Calu3 (cell line): ENCODE measurements around the gene EPN3. TPM values are rescaled to one million over a fixed set of nuclear protein-coding genes. Genes with fewer than 3 reads are reported as not detected.

Experiments
- BruUV-seq: library from RNA; stranded (reverse); fragments of 400-500 nt; replicated peaks from 2 replicates; lab custom pipeline; 2021; lab: Mats Ljungman, UMichigan
- CTCF ChIA-PET: fragments of 300-600 bp; sonication (Branson Sonifier 250); formaldehyde crosslinking; loops from one replicate; lab custom pipeline; 2022; ENCODE audit warnings: antibody characterized with exemption; lab: Charles Lee
- DNase-seq: peaks from one replicate; pipeline ENCODE4 v3.0.0; 2022
- H3K27ac Mint-ChIP-seq: one replicate; pipeline ENCODE4 v1.8.0; 2022; ENCODE audit warnings: mixed read lengths; ENCODE audit not compliant: unreplicated experiment
- H3K27me3 Mint-ChIP-seq: one replicate; pipeline ENCODE4 v1.8.0; 2022; ENCODE audit warnings: mixed read lengths; ENCODE audit not compliant: unreplicated experiment
- H3K36me3 Mint-ChIP-seq: one replicate; pipeline ENCODE4 v1.8.0; 2022; ENCODE audit warnings: mild to moderate bottlenecking, moderate library complexity, mixed read lengths; ENCODE audit not compliant: insufficient read depth, unreplicated experiment
- H3K4me1 Mint-ChIP-seq: one replicate; pipeline ENCODE4 v1.8.0; 2022; ENCODE audit warnings: mild to moderate bottlenecking, low read depth, mixed read lengths; ENCODE audit not compliant: unreplicated experiment
- H3K4me3 Mint-ChIP-seq: one replicate; pipeline ENCODE4 v1.8.0; 2022; ENCODE audit warnings: mild to moderate bottlenecking, low read depth, moderate library complexity, mixed read lengths; ENCODE audit not compliant: unreplicated experiment
- H3K9me3 Mint-ChIP-seq: one replicate; pipeline ENCODE4 v1.8.0; 2022; ENCODE audit warnings: low read depth, mixed read lengths; ENCODE audit not compliant: unreplicated experiment
- intact Hi-C: fragments of 100-400 bp; cut with micrococcal nuclease; formaldehyde crosslinking; loops from one replicate; pipeline ENCODE4 v1.10.0; 2022; ENCODE audit not compliant: unreplicated experiment
- total RNA-seq: library from RNA; stranded (reverse); gene quantifications from 2 replicates; pipeline ENCODE4 v1.2.3, GENCODE V29; 2022
- TF ChIP-seq, protein P1 (sequence below): fragments of 200-600 bp; IDR thresholded peaks from one replicate; pipeline ENCODE4 v1.8.0; 2022; ENCODE audit warnings: antibody characterized with exemption; ENCODE audit not compliant: unreplicated experiment

Gene EPN3
- total RNA-seq, 1 experiment from 2014 or later, result 41.9 TPM

DNA sequence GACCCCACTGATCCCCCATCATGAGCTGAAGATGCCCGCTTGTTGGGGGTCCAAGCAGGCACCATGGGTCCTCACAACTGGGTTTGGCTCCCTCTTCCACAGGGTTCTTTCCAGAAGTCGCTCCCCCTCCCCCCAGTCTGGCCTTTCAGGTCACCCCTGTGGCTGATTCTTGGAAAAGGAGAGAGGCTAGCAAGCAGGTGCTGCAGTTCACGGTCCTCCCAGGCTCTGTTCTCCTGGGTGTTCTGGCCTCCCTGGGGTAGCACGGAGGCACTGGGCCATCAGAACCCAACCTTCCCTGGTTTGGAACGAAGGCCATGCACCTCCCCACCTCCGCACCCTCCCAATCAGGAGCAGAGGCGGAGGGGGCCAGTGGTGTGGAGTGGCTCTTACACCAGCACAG is 46.9 kb downstream of the EPN3 start:
- Mint-ChIP-seq H3K27me3 (peaks cover 86% of the 10 kb centered on the region), H3K27ac (no peak overlapping the region), H3K4me1 (no peaks in the 10 kb centered on the region), H3K4me3 (no peak overlapping the region), H3K36me3 (no peaks in the 10 kb centered on the region), H3K9me3 (no peaks in the 10 kb centered on the region)
- CTCF ChIA-PET, result no interaction called here
- intact Hi-C loops, result no loop called here
- TF ChIP-seq, protein P1, sequence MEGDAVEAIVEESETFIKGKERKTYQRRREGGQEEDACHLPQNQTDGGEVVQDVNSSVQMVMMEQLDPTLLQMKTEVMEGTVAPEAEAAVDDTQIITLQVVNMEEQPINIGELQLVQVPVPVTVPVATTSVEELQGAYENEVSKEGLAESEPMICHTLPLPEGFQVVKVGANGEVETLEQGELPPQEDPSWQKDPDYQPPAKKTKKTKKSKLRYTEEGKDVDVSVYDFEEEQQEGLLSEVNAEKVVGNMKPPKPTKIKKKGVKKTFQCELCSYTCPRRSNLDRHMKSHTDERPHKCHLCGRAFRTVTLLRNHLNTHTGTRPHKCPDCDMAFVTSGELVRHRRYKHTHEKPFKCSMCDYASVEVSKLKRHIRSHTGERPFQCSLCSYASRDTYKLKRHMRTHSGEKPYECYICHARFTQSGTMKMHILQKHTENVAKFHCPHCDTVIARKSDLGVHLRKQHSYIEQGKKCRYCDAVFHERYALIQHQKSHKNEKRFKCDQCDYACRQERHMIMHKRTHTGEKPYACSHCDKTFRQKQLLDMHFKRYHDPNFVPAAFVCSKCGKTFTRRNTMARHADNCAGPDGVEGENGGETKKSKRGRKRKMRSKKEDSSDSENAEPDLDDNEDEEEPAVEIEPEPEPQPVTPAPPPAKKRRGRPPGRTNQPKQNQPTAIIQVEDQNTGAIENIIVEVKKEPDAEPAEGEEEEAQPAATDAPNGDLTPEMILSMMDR, result no peak
- no peak for DNase-seq
- no TSS peak for BruUV-seq

DNA sequence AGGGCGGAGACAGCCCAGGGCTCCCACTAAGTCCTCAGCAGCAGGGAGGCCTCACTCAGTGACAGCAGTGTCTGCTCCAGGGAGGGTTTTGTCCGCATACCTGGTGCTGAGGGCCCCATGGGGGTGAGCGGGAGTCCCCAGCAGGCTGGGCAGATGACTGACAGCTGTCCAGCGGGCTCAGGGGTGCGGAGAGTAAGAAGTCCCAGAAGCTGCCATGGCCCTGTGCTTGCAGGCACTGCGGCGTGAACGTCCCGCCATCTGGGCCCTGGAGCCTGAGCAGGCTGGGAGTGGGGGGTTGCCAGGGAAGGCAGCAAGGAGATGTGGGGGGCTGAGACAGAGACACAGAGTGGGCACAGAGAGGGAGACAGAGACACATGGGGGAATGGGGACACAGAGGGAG is 48.1 kb downstream of the EPN3 start:
- BruUV-seq, result no TSS peak
- Mint-ChIP-seq H3K4me1 (no peaks in the 10 kb centered on the region), H3K27me3 (peaks cover 91% of the 10 kb centered on the region), H3K9me3 (no peaks in the 10 kb centered on the region), H3K27ac (no peak overlapping the region), H3K4me3 (no peak overlapping the region), H3K36me3 (no peaks in the 10 kb centered on the region)
- CTCF ChIA-PET, result interaction anchor here (0.6 kb wide), 1 partner anchor 107 kb away, joined by 3 read pairs; no protein-coding TSS in a partner anchor
- TF ChIP-seq, protein P1, result no peak
- DNase-seq, result no peak
- intact Hi-C loops, result no loop called here

DNA sequence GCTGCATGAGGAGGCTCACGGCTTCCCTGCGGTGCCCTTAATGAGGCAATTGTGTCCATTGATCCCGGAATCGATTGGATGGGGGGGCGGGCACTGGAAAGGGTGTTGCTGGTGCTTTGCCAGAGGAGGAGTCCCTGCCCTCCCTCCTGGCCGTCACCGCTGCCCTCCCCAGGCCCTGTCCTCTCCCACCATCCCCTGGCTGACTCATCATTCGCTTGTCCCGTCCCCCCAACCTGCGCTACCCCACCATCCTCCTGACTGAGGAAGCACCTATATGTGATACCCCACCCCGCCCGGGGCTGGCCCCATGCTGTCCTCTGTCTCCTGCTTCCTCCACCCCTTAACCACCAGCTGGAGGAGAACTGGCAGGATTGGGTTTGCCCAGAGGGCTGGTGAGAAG is 48.8 kb downstream of the EPN3 start:
- no peaks in the 10 kb centered on the region for H3K4me1 Mint-ChIP-seq
- H3K4me3 Mint-ChIP-seq, result no peak overlapping the region
- CTCF ChIA-PET, result interaction anchor here (0.6 kb wide), 1 partner anchor 108 kb away, joined by 3 read pairs; no protein-coding TSS in a partner anchor
- BruUV-seq, result no TSS peak
- TF ChIP-seq, protein P1, result no peak
- intact Hi-C loops, result no loop called here
- peaks cover 2% of the 10 kb centered on the region for H3K36me3 Mint-ChIP-seq
- no peaks in the 10 kb centered on the region for H3K9me3 Mint-ChIP-seq
- no peak for DNase-seq
- H3K27ac Mint-ChIP-seq, result no peak overlapping the region
- H3K27me3 Mint-ChIP-seq, result peaks cover 95% of the 10 kb centered on the region

DNA sequence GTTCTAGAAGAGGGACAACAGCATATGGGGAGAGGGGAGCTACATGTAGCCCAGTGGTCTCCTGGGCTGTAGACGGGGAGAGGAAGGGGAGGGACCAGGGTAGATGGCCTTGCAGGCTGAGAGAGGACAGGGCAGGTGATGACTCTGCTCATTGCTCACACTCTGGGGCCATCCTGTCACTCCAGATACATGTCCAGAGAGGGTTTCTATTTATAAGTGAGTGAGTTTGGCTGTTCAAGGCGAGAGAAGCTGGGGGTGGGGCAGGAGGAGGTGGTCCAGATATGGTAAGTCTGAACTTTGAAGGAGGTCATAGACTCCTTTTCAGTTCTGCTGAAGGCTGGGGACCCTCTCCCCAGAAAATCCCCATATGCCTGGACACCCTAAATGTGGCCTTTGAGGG is 50.2 kb downstream of the EPN3 start:
- CTCF ChIA-PET, result interaction anchor here (0.6 to 2.0 kb wide), 3 partner anchors 15 to 114 kb away, joined by 3 to 5 read pairs (median 3); no protein-coding TSS in a partner anchor
- BruUV-seq, result no TSS peak
- H3K4me1 Mint-ChIP-seq, result no peaks in the 10 kb centered on the region

More for the DNA sequence above, 50.2 kb downstream of the EPN3 start:
- Mint-ChIP-seq H3K36me3 (peaks cover 4% of the 10 kb centered on the region), H3K27ac (no peak overlapping the region), H3K27me3 (peaks cover 95% of the 10 kb centered on the region), H3K9me3 (no peaks in the 10 kb centered on the region), H3K4me3 (no peak overlapping the region)
- TF ChIP-seq, protein P1, result no peak
- no peak for DNase-seq
- intact Hi-C loops, result no loop called here
